H1 (cell line): Measurements from ENCODE around the gene CCL17. TPM values are rescaled to one million over a fixed set of nuclear protein-coding genes. Genes with fewer than 3 reads are reported as not detected.
A peak's percentile ranks its signal among the peaks of the same experiment; 100 is the strongest.

Source experiments
- CTCF ChIA-PET: fragments of 300-600 bp; sonication (Branson Sonifier 250); formaldehyde crosslinking; loops from one replicate; lab custom pipeline; 2021; ENCODE audit not compliant: partially characterized antibody; lab: Charles Lee
- POLR2A ChIA-PET: fragments of 300-600 bp; sonication (Branson Sonifier 250); formaldehyde crosslinking; loops from one replicate; lab custom pipeline; 2021; ENCODE audit warnings: inconsistent platforms; ENCODE audit not compliant: partially characterized antibody; lab: Charles Lee
- DNase-seq, 2 experiments: peaks; one replicate each; pipeline versions ENCODE4 v3.0.0 to v3.0.0-alpha.2; 2010 to 2022; ENCODE audit warnings: low spot score in 2 of 2, low read depth in 1 of 2, mixed read lengths in 1 of 2
- FAIRE-seq: peaks from 2 replicates; lab custom pipeline; 2011; peaks lifted over from hg19 to GRCh38; lab: Jason Lieb, UNC
- H2AFZ ChIP-seq: 2 replicates; pipeline ENCODE4 v1.8.1; 2012; ENCODE audit warnings: low read length, inconsistent platforms
- H2AK5ac ChIP-seq: 2 replicates; pipeline ENCODE4 v1.6.1; 2013; ENCODE audit warnings: low read depth, low read length
- H2BK120ac ChIP-seq: replicated peaks from 2 replicates; pipeline ENCODE3; 2013; ENCODE audit warnings: low read depth, low read length, inconsistent platforms
- H2BK12ac ChIP-seq: 2 replicates; pipeline ENCODE4 v1.6.1; 2013; ENCODE audit warnings: low read depth, low read length
- H2BK15ac ChIP-seq: 2 replicates; pipeline ENCODE4 v1.6.1; 2013; ENCODE audit warnings: low read length
- H2BK20ac ChIP-seq: 2 replicates; pipeline ENCODE4 v1.6.1; 2013; ENCODE audit warnings: low read length
- H2BK5ac ChIP-seq: 2 replicates; pipeline ENCODE4 v1.6.1; 2013; ENCODE audit warnings: low read depth, low read length
- H3K14ac ChIP-seq: 2 replicates; pipeline ENCODE4 v1.6.1; 2013; ENCODE audit warnings: inconsistent platforms; ENCODE audit not compliant: insufficient read length
- H3K18ac ChIP-seq: 2 replicates; pipeline ENCODE4 v1.6.1; 2013; ENCODE audit warnings: low read length; ENCODE audit errors: extremely low read depth
- H3K23ac ChIP-seq: 2 replicates; pipeline ENCODE4 v1.6.1; 2013; ENCODE audit warnings: inconsistent platforms; ENCODE audit not compliant: insufficient read length
- H3K23me2 ChIP-seq: 2 replicates; pipeline ENCODE4 v1.6.1; 2013; ENCODE audit warnings: low read depth, low read length
- H3K27ac ChIP-seq: 2 replicates; pipeline ENCODE4 v1.6.1; 2011; ENCODE audit warnings: low read depth, low read length, inconsistent platforms
- H3K27me3 ChIP-seq, 4 experiments: replicated peaks in 1 of 4; 1 replicate in 1 of 4; 2 replicates in 3 of 4; pipeline versions ENCODE4 v1.6.1 to v1.8.1; 2011 to 2013; ENCODE audit warnings: low read length in 3 of 4, mild to moderate bottlenecking in 3 of 4, inconsistent platforms in 2 of 4, mixed read lengths in 2 of 4, moderate library complexity in 1 of 4; ENCODE audit not compliant: control insufficient read depth in 3 of 4, insufficient read depth in 3 of 4; ENCODE audit errors: extremely low read depth in 1 of 4
- H3K36me3 ChIP-seq, 4 experiments: 2 replicates each; pipeline versions ENCODE4 v1.6.1 to v1.8.1; 2011 to 2013; ENCODE audit warnings: mild to moderate bottlenecking in 4 of 4, low read length in 3 of 4, moderate library complexity in 2 of 4, control low read depth in 1 of 4, inconsistent platforms in 1 of 4; ENCODE audit not compliant: insufficient read depth in 4 of 4, control insufficient read depth in 2 of 4
- H3K4ac ChIP-seq: replicated peaks from 2 replicates; pipeline ENCODE3; 2013; ENCODE audit warnings: low read length, low read depth, mixed read lengths, inconsistent platforms; ENCODE audit not compliant: insufficient read length
- H3K4me1 ChIP-seq, 4 experiments: replicated peaks in 1 of 4; 1 replicate in 1 of 4; 2 replicates in 3 of 4; pipeline versions ENCODE4 v1.6.1 to v1.8.1; 2011 to 2013; ENCODE audit warnings: low read length in 3 of 4, inconsistent platforms in 2 of 4, mixed read lengths in 1 of 4; ENCODE audit not compliant: insufficient read depth in 4 of 4, control insufficient read depth in 3 of 4
- H3K4me2 ChIP-seq, 2 experiments: 2 replicates each; pipeline versions ENCODE4 v1.6.1 to v1.8.1; 2011 to 2013; ENCODE audit warnings: low read depth in 2 of 2, low read length in 2 of 2, control low read depth in 1 of 2, inconsistent platforms in 1 of 2, mild to moderate bottlenecking in 1 of 2; ENCODE audit not compliant: insufficient read depth in 1 of 2
- H3K4me3 ChIP-seq, 4 experiments: fragments of 200-600, 300-600 bp in 1 of 4; sonication (generic), shearing (Covaris generic), sonication (Bioruptor Twin) in 1 of 4; 2 replicates each; pipeline versions ENCODE4 v1.5.1 to v1.8.1; 2011 to 2016; ENCODE audit warnings: low read length in 4 of 4, low read depth in 3 of 4, control low read depth in 2 of 4, inconsistent platforms in 2 of 4, mild to moderate bottlenecking in 2 of 4, mixed read lengths in 1 of 4, moderate library complexity in 1 of 4; ENCODE audit not compliant: insufficient read depth in 2 of 4; ENCODE audit errors: extremely low read depth in 1 of 4
- H3K56ac ChIP-seq: replicated peaks from 2 replicates; pipeline ENCODE3; 2013; ENCODE audit warnings: low read depth, mild to moderate bottlenecking, mixed read lengths, low read length, inconsistent platforms; ENCODE audit not compliant: insufficient read length
- H3K79me1 ChIP-seq: 2 replicates; pipeline ENCODE4 v1.6.1; 2013; ENCODE audit warnings: low read depth, low read length, control low read depth
- H3K79me2 ChIP-seq, 2 experiments: 2 replicates each; pipeline versions ENCODE4 v1.6.1 to v1.8.1; 2012 to 2013; ENCODE audit warnings: low read length in 2 of 2, mild to moderate bottlenecking in 2 of 2, inconsistent platforms in 1 of 2; ENCODE audit not compliant: insufficient read depth in 2 of 2, control insufficient read depth in 1 of 2
- H3K9ac ChIP-seq, 4 experiments: replicated peaks in 1 of 4; 1 replicate in 1 of 4; 2 replicates in 3 of 4; pipeline versions ENCODE4 v1.6.1 to v1.8.1; 2011 to 2013; ENCODE audit warnings: low read depth in 3 of 4, low read length in 3 of 4, control low read depth in 2 of 4, mild to moderate bottlenecking in 2 of 4, moderate library complexity in 2 of 4, inconsistent platforms in 1 of 4; ENCODE audit errors: extremely low read depth in 1 of 4
- H3K9me3 ChIP-seq, 2 experiments: 2 replicates each; pipeline versions ENCODE4 v1.6.1 to v1.8.1; 2012 to 2013; ENCODE audit warnings: mild to moderate bottlenecking in 2 of 2, moderate library complexity in 2 of 2, control low read depth in 1 of 2, inconsistent platforms in 1 of 2, low read depth in 1 of 2, low read length in 1 of 2, mixed read lengths in 1 of 2; ENCODE audit not compliant: insufficient read depth in 2 of 2
- H4K20me1 ChIP-seq, 2 experiments: replicated peaks in 1 of 2; 2 replicates each; pipeline versions ENCODE3 to v1.8.1; 2011 to 2013; ENCODE audit warnings: inconsistent platforms in 2 of 2, low read length in 2 of 2, mild to moderate bottlenecking in 1 of 2; ENCODE audit not compliant: insufficient read depth in 2 of 2, control insufficient read depth in 1 of 2
- H4K5ac ChIP-seq: 2 replicates; pipeline ENCODE4 v1.6.1; 2013; ENCODE audit warnings: low read length, low read depth, mixed read lengths, inconsistent platforms; ENCODE audit not compliant: insufficient read length
- H4K8ac ChIP-seq: 2 replicates; pipeline ENCODE4 v1.8.0; 2013; ENCODE audit warnings: mild to moderate bottlenecking, moderate library complexity, low read length, inconsistent platforms; ENCODE audit not compliant: insufficient read depth; ENCODE audit errors: extremely low read depth
- H4K91ac ChIP-seq: replicated peaks from 2 replicates; pipeline ENCODE3; 2013; ENCODE audit warnings: low read length, mixed read lengths, inconsistent platforms; ENCODE audit not compliant: insufficient read length
- ATF2 ChIP-seq: IDR thresholded peaks from 2 replicates; pipeline ENCODE4 v1.6.1; 2012; ENCODE audit warnings: low read length, inconsistent platforms
- BRCA1 ChIP-seq: IDR thresholded peaks from 2 replicates; pipeline ENCODE4 v1.6.1; 2012; ENCODE audit warnings: low read depth, low read length, improper control_type of control experiment
- E2F6 ChIP-seq: IDR thresholded peaks from 2 replicates; pipeline ENCODE4 v1.6.1; 2012; ENCODE audit warnings: inconsistent platforms
- EP300 ChIP-seq, 2 experiments: IDR thresholded peaks; 1 replicate in 1 of 2; 2 replicates in 1 of 2; pipeline ENCODE4 v1.6.1; 2011 to 2012; ENCODE audit warnings: low read depth in 2 of 2, low read length in 2 of 2, mild to moderate bottlenecking in 2 of 2, borderline replicate concordance in 1 of 2, inconsistent platforms in 1 of 2, moderate library complexity in 1 of 2
- HDAC6 ChIP-seq: IDR thresholded peaks from one replicate; pipeline ENCODE4 v1.7.1; 2012; ENCODE audit warnings: low read depth, mild to moderate bottlenecking, inconsistent platforms, low read length, moderate library complexity
- JUND ChIP-seq: IDR thresholded peaks from 2 replicates; pipeline ENCODE4 v1.6.1; 2011; ENCODE audit warnings: mild to moderate bottlenecking, improper control_type of control experiment, low read length
- MAX ChIP-seq: IDR thresholded peaks from 2 replicates; pipeline ENCODE4 v1.6.1; 2012; ENCODE audit warnings: inconsistent platforms
- SIX5 ChIP-seq: IDR thresholded peaks from 2 replicates; pipeline ENCODE4 v1.6.1; 2011; ENCODE audit warnings: mild to moderate bottlenecking, low read depth, low read length
- SP4 ChIP-seq: IDR thresholded peaks from 2 replicates; pipeline ENCODE4 v1.6.1; 2012; ENCODE audit warnings: low read length, inconsistent platforms
- TAF1 ChIP-seq: IDR thresholded peaks from 2 replicates; pipeline ENCODE4 v1.6.1; 2011; ENCODE audit warnings: mild to moderate bottlenecking, low read depth, low read length
- WGBS, 2 experiments: shearing (Covaris generic) in 1 of 2; methylation state at CpG; one replicate each; pipeline versions ENCODE4 v1.1.6 to v1.1.7; 2013 to 2015; ENCODE audit warnings: low lambda C conversion rate in 2 of 2, mixed read lengths in 2 of 2, inconsistent platforms in 1 of 2, low coverage in 1 of 2, missing lambda C conversion rate in 1 of 2; ENCODE audit not compliant: insufficient replicate concordance in 2 of 2, insufficient coverage in 1 of 2, insufficient read length in 1 of 2; ENCODE audit errors: extremely low coverage in 1 of 2, missing lambda C conversion rate in 1 of 2; 5-methylcytosine and 5-hydroxymethylcytosine counted together
- polyA plus RNA-seq, 7 experiments: library from polyadenylated mRNA; depleted of rRNA in 3 of 7; stranded (reverse) in 5 of 7; unstranded in 2 of 7; fragments of >200 nt in 5 of 7; fragments of 200-250 nt in 2 of 7; gene quantifications; 1 replicate in 5 of 7; 2 replicates in 1 of 7; 4 replicates in 1 of 7; pipeline versions ENCODE4 v1.2.1 to v1.2.3, GENCODE V29; 2011 to 2013; ENCODE audit warnings: missing spikeins in 2 of 7, mixed read lengths in 2 of 7
- total RNA-seq: library from RNA; stranded (reverse); fragmentation: NEBNext Ultra II Directional; extraction: Animal tissue kit (Norgen Biotek cat#: 25700); gene quantifications from 2 replicates; pipeline ENCODE4 v1.2.1, GENCODE V29; 2021

The CCL17 gene
- total and polyA plus RNA-seq, 2 of the 8 experiments (the other 6 are each of a cell fraction or from before 2014, with no cell fraction given): not detected

GRCh38 chr16:57419506-57419905 is 14.9 kb downstream of the CCL17 start:
- no peak overlapping the region for H2AK5ac ChIP-seq
- 90% methylated on average over 6 of the region's 6 CpGs; no CpG with 5 or more reads in 1 of the 2 experiments for WGBS, 2 experiments
- no peak overlapping the region for H2BK120ac ChIP-seq
- H3K56ac ChIP-seq: no peak overlapping the region
- H4K20me1 ChIP-seq: no peaks in the 10 kb centered on the region
- H4K8ac ChIP-seq: no peak overlapping the region
- TF ChIP-seq TAF1: no peak
- no peak for TF ChIP-seq HDAC6
- TF ChIP-seq ATF2: no peak
- TF ChIP-seq MAX: no peak
- no peak for TF ChIP-seq JUND
- TF ChIP-seq BRCA1: no peak
- no peak for TF ChIP-seq E2F6
- TF ChIP-seq SP4: no peak
- TF ChIP-seq EP300 (IDR thresholded peaks at IDR 0.05; ENCODE audit: borderline replicate concordance in 1 of 2, low read depth in 2 of 2, low read length in 2 of 2): no peak
- TF ChIP-seq SIX5: no peak
- no peak overlapping the region for H3K4me3 ChIP-seq
- no peaks in the 10 kb centered on the region for H3K36me3 ChIP-seq
- H3K79me2 ChIP-seq: no peaks in the 10 kb centered on the region
- FAIRE-seq (no peak), DNase-seq (no peak)
- no peak overlapping the region for H2BK15ac ChIP-seq
- no peak overlapping the region for H3K9ac ChIP-seq
- no peak overlapping the region for H3K18ac ChIP-seq
- H2BK5ac ChIP-seq: no peak overlapping the region
- H2BK12ac ChIP-seq: no peak overlapping the region
- H3K23me2 ChIP-seq: 0 out of 2 replicates have a peak, but pooled peaks cover 3% of the 10 kb centered on the region
- no peak overlapping the region for H4K5ac ChIP-seq
- H3K14ac ChIP-seq: no peak overlapping the region
- ChIA-PET CTCF (interaction anchor here (0.8 to 19.2 kb wide), 35 partner anchors 7 to 174 kb away, joined by 3 to 513 read pairs (median 5); partner anchors contain the start of genes ARL2BP, CCL17, CIAPIN1 and COQ9), POLR2A (interaction anchor here (0.6 to 4.9 kb wide), 5 partner anchors 100 to 123 kb away, joined by 3 to 47 read pairs (median 3); no protein-coding TSS in a partner anchor)
- no peaks in the 10 kb centered on the region for H3K27me3 ChIP-seq
- H3K27ac ChIP-seq: no peak overlapping the region
- H3K79me1 ChIP-seq: no peaks in the 10 kb centered on the region
- no peak overlapping the region for H3K4ac ChIP-seq
- no peak overlapping the region for H2BK20ac ChIP-seq
- peaks cover 0 to 12% (median 7%) of the 10 kb centered on the region in 4 experiments; a peak in 6 of 7 replicates for H3K4me1 ChIP-seq
- H3K4me2 ChIP-seq: no peak overlapping the region
- no peak overlapping the region for H4K91ac ChIP-seq
- no peaks in the 10 kb centered on the region for H3K9me3 ChIP-seq
- H2AFZ ChIP-seq: 0 out of 2 replicates have a peak overlapping the region, but pooled peaks have one; percentile 85
- H3K23ac ChIP-seq: no peak overlapping the region
